Spinal cord (tissue), 10 donors: ENCODE data around the gene TMEM150C. TPM values are rescaled to one million over a fixed set of nuclear protein-coding genes. Genes with fewer than 3 reads are reported as not detected.

Experiments
- DNase-seq, 6 donors: peaks; one replicate each; pipeline versions ENCODE4 v3.0.0 to v3.0.0-alpha.2; 2013 to 2015; ENCODE audit warnings: low spot score in 6 of 6, low read depth in 4 of 6
- H3K27ac ChIP-seq: one replicate; pipeline ENCODE4 v1.5.1; 2013; ENCODE audit warnings: low read depth, low read length, control low read depth
- H3K27me3 ChIP-seq: one replicate; pipeline ENCODE4 v1.6.1; 2013; ENCODE audit warnings: low read length; ENCODE audit not compliant: control insufficient read depth, insufficient read depth
- H3K36me3 ChIP-seq: one replicate; pipeline ENCODE4 v1.6.1; 2013; ENCODE audit warnings: low read length; ENCODE audit not compliant: control insufficient read depth, insufficient read depth
- H3K4me1 ChIP-seq: one replicate; pipeline ENCODE4 v1.6.1; 2013; ENCODE audit warnings: low read length; ENCODE audit not compliant: control insufficient read depth, insufficient read depth
- H3K4me3 ChIP-seq: one replicate; pipeline ENCODE4 v1.5.1; 2013; ENCODE audit warnings: low read depth, low read length, control low read depth
- H3K9me3 ChIP-seq: one replicate; pipeline ENCODE4 v1.6.1; 2013; ENCODE audit warnings: low read length; ENCODE audit not compliant: control insufficient read depth, insufficient read depth
- WGBS: methylation state at CpG from one replicate; pipeline ENCODE4 v1.1.5; 2013; ENCODE audit warnings: missing lambda C conversion rate; ENCODE audit not compliant: insufficient coverage; 5-methylcytosine and 5-hydroxymethylcytosine counted together
- polyA plus RNA-seq, 2 donors: library from polyadenylated mRNA; unstranded; fragments of 120-200 nt; gene quantifications; one replicate each; pipeline ENCODE4 v1.2.1, GENCODE V29; 2013; ENCODE audit not compliant: insufficient read length in 2 of 2
- total RNA-seq, 2 donors: library from RNA; depleted of rRNA in 1 of 2; stranded (reverse); fragments of 120-200 nt in 1 of 2; fragments of >200 nt in 1 of 2; gene quantifications; one replicate each; pipeline versions ENCODE4 v1.2.3 to v1.2.4, GENCODE V29; 2013 to 2014
- donor health status: healthy.

The TMEM150C gene
- total and polyA plus RNA-seq, 4 donors = 16.8 to 30.1 (median 23.5) TPM

DNA sequence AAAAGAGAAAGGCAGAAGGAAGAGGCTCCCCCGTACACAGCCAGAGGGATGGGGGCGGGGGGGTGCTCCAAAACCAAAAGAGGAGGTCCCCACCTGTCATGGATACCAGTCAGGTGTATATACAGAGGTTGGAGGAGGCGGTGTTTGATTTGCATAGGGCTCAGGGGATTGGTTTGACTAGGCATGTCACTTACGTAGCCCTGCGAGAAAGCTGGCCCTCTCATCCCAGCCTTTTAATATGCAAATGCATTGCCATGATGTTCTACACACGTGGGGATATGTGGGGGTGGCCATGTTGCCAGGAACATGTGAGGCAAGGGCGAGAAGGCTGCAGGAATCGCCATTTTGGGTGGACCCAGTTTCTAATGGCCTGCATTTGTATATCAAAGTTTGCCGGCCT, 38.6 kb downstream of the TMEM150C start:
- Histone ChIP-seq H3K27ac (no peak overlapping the region), H3K4me1 (no peaks in the 10 kb centered on the region), H3K4me3 (no peak overlapping the region), H3K36me3 (no peaks in the 10 kb centered on the region), H3K27me3 (no peaks in the 10 kb centered on the region), H3K9me3 (no peaks in the 10 kb centered on the region)
- 68% methylated on average over 6 of the region's 9 CpGs for WGBS
- no peak for DNase-seq

DNA sequence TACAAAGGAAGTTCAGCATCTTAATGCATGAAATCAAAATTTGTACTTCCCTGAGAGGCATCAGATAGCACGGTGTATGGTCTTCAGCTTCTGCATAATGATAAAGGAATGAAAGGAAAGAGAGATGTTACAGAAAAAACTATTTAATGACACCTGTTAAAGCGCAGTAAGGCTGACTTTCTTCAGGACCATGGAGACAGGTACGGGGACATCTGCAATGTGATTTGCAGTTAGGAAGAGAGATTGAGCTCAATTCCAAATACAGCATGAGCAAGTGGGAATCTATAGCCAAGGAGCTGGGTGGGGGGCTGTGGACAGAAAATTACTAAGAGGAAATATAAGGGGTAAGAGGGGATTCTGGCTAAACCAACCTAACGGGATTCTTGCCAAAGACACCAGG, 39.3 kb downstream of the TMEM150C start:
- no peak for DNase-seq
- no peaks in the 10 kb centered on the region for H3K4me1 ChIP-seq
- no peaks in the 10 kb centered on the region for H3K36me3 ChIP-seq
- no peak overlapping the region for H3K4me3 ChIP-seq
- 95% methylated on average over 3 of the region's 4 CpGs for WGBS
- no peaks in the 10 kb centered on the region for H3K9me3 ChIP-seq
- no peak overlapping the region for H3K27ac ChIP-seq
- H3K27me3 ChIP-seq = no peaks in the 10 kb centered on the region

- Histone ChIP-seq H3K27ac (no peak overlapping the region), H3K27me3 (no peaks in the 10 kb centered on the region), H3K4me3 (no peak overlapping the region), H3K9me3 (no peaks in the 10 kb centered on the region), H3K4me1 (no peaks in the 10 kb centered on the region), H3K36me3 (no peaks in the 10 kb centered on the region)
- DNase-seq = no peak
- WGBS = no CpG with 5 or more reads among the region's 2 CpGs
Measured at GRCh38 chr4:82521283-82521682, 40.5 kb downstream of the TMEM150C start.

- no CpG with 5 or more reads among the region's 2 CpGs for WGBS
- Histone ChIP-seq H3K4me3 (no peak overlapping the region), H3K27me3 (no peaks in the 10 kb centered on the region), H3K4me1 (no peaks in the 10 kb centered on the region), H3K36me3 (no peaks in the 10 kb centered on the region), H3K9me3 (no peaks in the 10 kb centered on the region), H3K27ac (no peak overlapping the region)
- DNase-seq = no peak
Measured at GRCh38 chr4:82519776-82520175, 42.0 kb downstream of the TMEM150C start.

DNA sequence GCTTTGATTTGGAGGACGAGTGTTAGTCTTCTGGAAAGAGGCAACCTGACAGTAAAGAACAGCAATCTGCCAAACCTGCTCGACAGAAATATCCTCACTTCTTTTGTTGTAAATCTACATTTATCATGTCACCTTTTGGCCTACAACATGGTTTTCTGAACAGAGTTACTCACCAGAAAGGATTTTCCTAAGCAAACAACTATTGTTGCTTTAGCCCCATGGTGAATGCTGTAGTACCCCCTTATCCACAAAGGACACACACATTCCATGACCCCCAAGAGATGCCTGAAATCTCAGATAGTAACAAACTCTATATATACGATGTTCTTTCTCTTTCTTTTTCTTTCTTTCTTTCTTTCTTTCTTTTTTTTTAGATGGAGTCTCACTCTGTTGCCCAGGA, 42.7 kb downstream of the TMEM150C start:
- H3K36me3 ChIP-seq = no peaks in the 10 kb centered on the region
- no peak overlapping the region for H3K27ac ChIP-seq

DNA sequence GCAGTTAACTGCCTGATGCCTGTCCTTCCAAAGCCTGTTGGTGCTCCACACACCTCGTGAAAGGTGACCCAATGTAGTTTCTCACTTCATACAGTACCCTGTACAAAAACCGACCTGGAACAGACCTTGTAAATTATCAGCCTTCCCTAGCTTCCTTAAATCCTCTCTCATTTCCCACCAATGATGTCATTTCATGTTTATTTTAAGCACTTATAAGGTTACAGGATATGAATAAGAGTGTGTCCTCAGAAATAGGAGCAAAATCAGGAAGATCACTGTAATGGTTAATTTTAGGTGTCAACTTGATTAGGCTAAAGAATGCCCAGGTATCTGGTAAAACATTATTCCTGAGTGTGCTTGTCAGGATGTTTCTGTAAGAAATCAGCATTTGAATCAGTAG, 44.7 kb downstream of the TMEM150C start:
- Histone ChIP-seq H3K27ac (no peak overlapping the region), H3K36me3 (no peaks in the 10 kb centered on the region), H3K4me1 (no peaks in the 10 kb centered on the region), H3K9me3 (no peaks in the 10 kb centered on the region), H3K4me3 (no peak overlapping the region), H3K27me3 (no peaks in the 10 kb centered on the region)
- DNase-seq = no peak
- WGBS = 90% methylated on average over 1 of the region's 2 CpGs

More for the DNA sequence above, 42.7 kb downstream of the TMEM150C start:
- DNase-seq = no peak
- 0% methylated on average over 1 of the region's 3 CpGs for WGBS
- H3K27me3 ChIP-seq = no peaks in the 10 kb centered on the region
- H3K4me1 ChIP-seq = no peaks in the 10 kb centered on the region
- H3K9me3 ChIP-seq = no peaks in the 10 kb centered on the region
- H3K4me3 ChIP-seq = no peak overlapping the region

DNA sequence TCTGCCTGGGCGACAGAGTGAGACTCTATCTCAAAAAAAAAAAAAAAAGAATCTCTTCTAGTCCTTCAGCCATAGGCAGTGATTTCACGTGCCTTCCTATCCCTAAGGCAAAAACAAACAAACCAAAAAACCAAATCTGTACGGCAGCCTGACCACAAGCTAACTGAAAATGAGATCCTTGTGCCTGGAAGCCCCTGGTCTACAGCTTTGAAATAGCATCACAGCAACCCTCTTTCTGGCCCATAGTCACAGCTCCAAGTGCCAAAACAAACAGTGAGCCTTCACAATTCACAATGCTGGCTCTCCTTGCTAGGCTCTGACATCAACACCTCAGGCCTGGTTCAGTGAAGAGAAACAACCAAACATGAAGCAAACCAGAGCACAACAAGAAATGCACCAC, 46.1 kb downstream of the TMEM150C start:
- Histone ChIP-seq H3K27me3 (no peaks in the 10 kb centered on the region), H3K9me3 (no peaks in the 10 kb centered on the region), H3K36me3 (no peaks in the 10 kb centered on the region), H3K4me1 (no peaks in the 10 kb centered on the region), H3K4me3 (no peak overlapping the region), H3K27ac (no peak overlapping the region)
- peak in 5 of 6 donors; percentile 24 to 84 (median 44) for DNase-seq
- 41% methylated on average over 3 of the region's 3 CpGs for WGBS

DNA sequence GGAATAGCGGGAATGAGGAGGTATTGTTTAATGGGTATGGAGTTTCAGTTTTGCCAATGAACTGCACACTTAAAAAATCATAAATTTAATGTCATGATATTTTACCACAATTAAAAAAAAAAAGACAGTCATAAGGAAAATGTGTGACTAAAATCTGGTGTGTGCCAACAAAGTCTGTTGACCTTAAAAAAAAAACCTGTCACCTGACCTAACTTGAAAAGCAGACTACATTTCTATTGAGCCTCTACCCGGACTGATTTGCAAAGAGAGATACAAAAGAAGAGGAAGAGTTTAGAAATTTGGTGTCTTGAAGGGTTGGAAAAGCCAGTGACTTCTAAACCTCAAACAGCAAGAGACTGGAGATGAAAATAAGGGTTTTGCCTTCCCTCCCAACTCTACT, 48.4 kb downstream of the TMEM150C start:
- H3K4me1 ChIP-seq = no peaks in the 10 kb centered on the region
- no peaks in the 10 kb centered on the region for H3K9me3 ChIP-seq
- H3K36me3 ChIP-seq = peaks cover 2% of the 10 kb centered on the region
- H3K27ac ChIP-seq = no peak overlapping the region
- DNase-seq = no peak
- no peak overlapping the region for H3K4me3 ChIP-seq
- no CpG with 5 or more reads among the region's 2 CpGs for WGBS
- no peaks in the 10 kb centered on the region for H3K27me3 ChIP-seq

- DNase-seq = no peak
- no peak overlapping the region for H3K4me3 ChIP-seq
- no peaks in the 10 kb centered on the region for H3K9me3 ChIP-seq
- WGBS = no CpG with 5 or more reads among the region's 3 CpGs
- no peaks in the 10 kb centered on the region for H3K4me1 ChIP-seq
- H3K27ac ChIP-seq = no peak overlapping the region
- no peaks in the 10 kb centered on the region for H3K27me3 ChIP-seq
- peaks cover 2% of the 10 kb centered on the region for H3K36me3 ChIP-seq
Measured at GRCh38 chr4:82510216-82510615, 51.6 kb downstream of the TMEM150C start.

- Histone ChIP-seq H3K27me3 (no peaks in the 10 kb centered on the region), H3K9me3 (no peaks in the 10 kb centered on the region), H3K4me1 (no peaks in the 10 kb centered on the region), H3K27ac (no peak overlapping the region), H3K36me3 (peaks cover 5% of the 10 kb centered on the region), H3K4me3 (no peak overlapping the region)
- WGBS = 53% methylated on average over 3 of the region's 5 CpGs
- peak in 2 of 6 donors; percentile 12 to 90 for DNase-seq
Measured at GRCh38 chr4:82508806-82509428, 52.9 kb downstream of the TMEM150C start.
